T-helper 2 cell treated with Interferon-gamma antibody and Interleukin-4, amounts not matched to agents 5 μg/mL and 100 μg/mL, for 36 hours (primary cell): Measurements from ENCODE around the gene PHB1.
A peak's percentile ranks its signal among the peaks of the same experiment; 100 is the strongest.
"Not testable (repeated sequence)": the region's sequence is repeated elsewhere in the genome, so short reads cannot be mapped to it uniquely, and the experiment has no call there.

Experiments used
- DNase-seq: peaks from one replicate; pipeline ENCODE4 v3.0.0; 2021; ENCODE audit warnings: low spot score
- H3K27ac Mint-ChIP-seq: one replicate; pipeline ENCODE4 v1.8.0; 2021; ENCODE audit warnings: mild to moderate bottlenecking, mixed read lengths
- H3K27me3 Mint-ChIP-seq: one replicate; pipeline ENCODE4 v1.8.0; 2021; ENCODE audit warnings: low read depth, mixed read lengths
- H3K36me3 Mint-ChIP-seq: one replicate; pipeline ENCODE4 v1.8.0; 2021; ENCODE audit warnings: low read depth, mixed read lengths
- H3K4me1 Mint-ChIP-seq: one replicate; pipeline ENCODE4 v1.8.0; 2021; ENCODE audit warnings: low read depth, mixed read lengths
- H3K4me3 Mint-ChIP-seq: one replicate; pipeline ENCODE4 v1.8.0; 2022; ENCODE audit warnings: mild to moderate bottlenecking, moderate library complexity, mixed read lengths
- H3K9me3 Mint-ChIP-seq: one replicate; pipeline ENCODE4 v1.8.0; 2021; ENCODE audit warnings: mixed read lengths

Gene PHB1

DNA sequence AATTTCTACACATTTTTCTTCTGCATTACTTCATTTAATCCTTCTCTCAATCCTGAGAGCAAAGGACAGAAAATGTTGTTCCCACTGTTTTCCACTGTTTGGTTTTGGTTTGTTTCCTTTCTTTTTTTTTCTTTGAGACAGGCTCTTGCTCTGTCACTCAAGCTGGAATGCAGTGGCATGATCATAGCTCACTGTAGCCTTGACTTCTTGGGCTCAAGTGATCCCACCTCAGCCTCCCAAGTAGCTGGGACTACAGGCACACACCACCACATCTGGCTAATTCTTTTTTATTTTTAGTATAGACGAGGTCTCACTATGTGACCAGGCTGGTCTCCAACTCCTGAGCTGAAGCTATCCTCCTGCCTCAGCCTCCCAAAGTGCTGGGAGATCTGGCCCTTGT lies 45.6 kb downstream of the PHB1 start:
- Mint-ChIP-seq H3K27me3 (peaks cover 7% of the 10 kb centered on the region), H3K4me3 (no peak overlapping the region), H3K27ac (no peak overlapping the region), H3K36me3 (peaks cover 2% of the 10 kb centered on the region), H3K9me3 (no peaks in the 10 kb centered on the region), H3K4me1 (peaks cover 7% of the 10 kb centered on the region)
- DNase-seq: no peak

DNA sequence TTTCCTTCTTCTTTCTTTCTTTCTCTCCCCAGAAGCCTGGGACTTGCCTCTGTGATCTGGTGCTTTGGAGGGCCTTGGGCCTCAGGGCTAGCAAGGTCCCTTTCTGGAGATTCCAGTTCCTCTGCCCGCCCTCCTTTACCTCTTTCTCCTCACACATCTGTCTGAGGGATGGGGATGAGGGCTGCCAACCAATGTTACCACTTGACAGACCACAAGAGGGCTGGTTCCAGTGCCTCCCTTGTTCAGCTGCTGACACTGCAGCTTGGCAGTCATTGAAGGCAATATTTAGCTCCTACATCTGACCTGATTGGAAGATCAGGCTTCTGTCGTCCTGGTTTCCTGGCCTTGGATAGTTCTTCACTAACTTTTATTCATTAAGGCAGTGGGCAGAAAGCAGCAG lies 49.0 kb downstream of the PHB1 start:
- Mint-ChIP-seq H3K36me3 (peaks cover 4% of the 10 kb centered on the region), H3K27me3 (peaks cover 6% of the 10 kb centered on the region), H3K27ac (no peak overlapping the region), H3K4me1 (peaks cover 18% of the 10 kb centered on the region), H3K4me3 (no peak overlapping the region), H3K9me3 (no peaks in the 10 kb centered on the region)
- no peak for DNase-seq

DNA sequence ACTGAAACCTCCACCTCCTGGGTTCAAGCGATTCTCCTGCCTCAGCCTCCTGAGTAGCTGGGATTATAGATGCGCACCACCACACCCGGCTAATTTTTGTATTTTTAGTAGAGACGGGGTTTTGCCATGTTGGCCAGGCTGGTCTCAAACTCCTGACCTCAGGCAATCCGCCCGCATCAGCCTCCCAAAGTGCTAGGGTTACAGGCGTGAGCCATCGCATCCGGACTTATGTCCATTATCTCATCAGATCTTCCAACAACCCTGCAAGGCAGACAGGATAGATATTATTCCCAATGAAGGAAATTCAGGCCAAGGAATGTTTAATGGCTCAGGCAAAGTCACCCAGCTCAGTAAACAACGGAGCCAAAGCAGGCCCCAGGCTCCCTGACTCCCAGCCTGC lies 49.6 kb downstream of the PHB1 start:
- DNase-seq, H3K9me3 Mint-ChIP-seq, H3K27me3 Mint-ChIP-seq, H3K36me3 Mint-ChIP-seq, H3K4me3 Mint-ChIP-seq, H3K27ac Mint-ChIP-seq: not testable (repeated sequence)
- H3K4me1 Mint-ChIP-seq: peaks cover 23% of the 10 kb centered on the region

DNA sequence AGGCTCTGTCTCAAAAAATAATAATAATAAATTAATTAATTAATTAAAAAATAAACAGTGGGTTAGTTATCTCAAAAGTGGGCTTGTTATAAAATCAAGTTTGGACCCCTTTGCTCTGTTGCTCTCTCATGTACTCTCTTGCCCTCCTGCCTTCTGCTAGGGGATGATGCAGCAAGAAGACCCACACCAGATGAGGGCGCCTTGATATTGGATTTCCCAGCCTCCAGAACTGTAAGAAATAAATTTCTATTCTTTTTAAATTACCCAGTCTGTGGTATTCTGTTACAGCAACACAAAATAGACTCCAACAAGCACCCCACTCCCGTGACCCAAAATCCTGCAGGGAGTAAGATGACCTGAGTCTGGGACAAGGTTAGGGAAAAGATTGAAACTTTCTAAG lies 50.6 kb downstream of the PHB1 start:
- Mint-ChIP-seq H3K4me3 (no peak overlapping the region), H3K36me3 (peaks cover 5% of the 10 kb centered on the region), H3K27me3 (peaks cover 6% of the 10 kb centered on the region), H3K9me3 (no peaks in the 10 kb centered on the region), H3K27ac (no peak overlapping the region), H3K4me1 (peaks cover 32% of the 10 kb centered on the region)
- no peak for DNase-seq

DNA sequence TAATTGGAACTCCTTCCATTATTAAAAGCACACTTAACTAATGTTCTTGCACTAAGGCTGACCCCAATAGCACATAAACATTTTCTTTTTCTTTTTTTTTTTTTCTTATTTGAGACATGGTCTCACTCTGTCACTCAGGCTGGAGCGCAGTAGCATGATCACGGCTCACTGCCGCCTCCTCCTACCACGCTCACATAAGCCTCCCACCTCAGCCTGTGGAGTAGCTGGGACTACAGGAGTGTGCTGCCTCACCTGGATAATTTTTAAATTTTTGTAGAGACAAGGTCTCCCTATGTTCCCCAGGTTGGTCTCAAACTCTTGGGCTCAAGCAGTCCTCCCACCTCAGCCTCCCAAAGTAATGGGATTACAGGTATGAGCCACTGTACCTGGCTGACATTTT lies 51.4 kb downstream of the PHB1 start:
- H3K4me3 Mint-ChIP-seq: no peak overlapping the region

DNA sequence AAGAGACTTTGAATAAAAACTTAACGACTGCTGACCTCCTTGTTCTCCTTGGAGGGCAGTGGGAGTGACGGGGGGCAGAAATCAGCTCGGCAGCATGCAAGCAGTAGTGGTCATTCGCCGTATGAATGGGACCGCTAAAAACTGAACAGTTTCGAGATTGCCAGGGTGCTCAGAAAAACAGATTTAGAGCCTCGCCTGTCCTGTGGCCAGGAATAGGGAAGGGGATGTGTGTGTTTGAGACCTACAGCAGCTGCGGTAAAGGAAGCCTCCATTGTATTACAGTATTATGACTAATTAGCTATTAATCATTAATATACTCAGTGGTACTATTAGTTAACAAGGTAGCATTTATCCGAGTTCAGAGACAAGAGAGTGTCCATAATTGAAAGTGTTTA lies 52.0 kb downstream of the PHB1 start:
- peak overlapping the region; percentile 84 for H3K4me3 Mint-ChIP-seq
- H3K27me3 Mint-ChIP-seq: peaks cover 6% of the 10 kb centered on the region
- H3K27ac Mint-ChIP-seq: peak overlapping the region; percentile 56
- DNase-seq: no peak
- no peaks in the 10 kb centered on the region for H3K9me3 Mint-ChIP-seq
- H3K36me3 Mint-ChIP-seq: peaks cover 9% of the 10 kb centered on the region
- peaks cover 42% of the 10 kb centered on the region for H3K4me1 Mint-ChIP-seq

More for the DNA sequence above, 51.4 kb downstream of the PHB1 start:
- H3K27me3 Mint-ChIP-seq: peaks cover 6% of the 10 kb centered on the region
- H3K9me3 Mint-ChIP-seq: no peaks in the 10 kb centered on the region
- H3K4me1 Mint-ChIP-seq: peaks cover 40% of the 10 kb centered on the region
- no peak for DNase-seq
- no peak overlapping the region for H3K27ac Mint-ChIP-seq
- H3K36me3 Mint-ChIP-seq: peaks cover 5% of the 10 kb centered on the region

DNA sequence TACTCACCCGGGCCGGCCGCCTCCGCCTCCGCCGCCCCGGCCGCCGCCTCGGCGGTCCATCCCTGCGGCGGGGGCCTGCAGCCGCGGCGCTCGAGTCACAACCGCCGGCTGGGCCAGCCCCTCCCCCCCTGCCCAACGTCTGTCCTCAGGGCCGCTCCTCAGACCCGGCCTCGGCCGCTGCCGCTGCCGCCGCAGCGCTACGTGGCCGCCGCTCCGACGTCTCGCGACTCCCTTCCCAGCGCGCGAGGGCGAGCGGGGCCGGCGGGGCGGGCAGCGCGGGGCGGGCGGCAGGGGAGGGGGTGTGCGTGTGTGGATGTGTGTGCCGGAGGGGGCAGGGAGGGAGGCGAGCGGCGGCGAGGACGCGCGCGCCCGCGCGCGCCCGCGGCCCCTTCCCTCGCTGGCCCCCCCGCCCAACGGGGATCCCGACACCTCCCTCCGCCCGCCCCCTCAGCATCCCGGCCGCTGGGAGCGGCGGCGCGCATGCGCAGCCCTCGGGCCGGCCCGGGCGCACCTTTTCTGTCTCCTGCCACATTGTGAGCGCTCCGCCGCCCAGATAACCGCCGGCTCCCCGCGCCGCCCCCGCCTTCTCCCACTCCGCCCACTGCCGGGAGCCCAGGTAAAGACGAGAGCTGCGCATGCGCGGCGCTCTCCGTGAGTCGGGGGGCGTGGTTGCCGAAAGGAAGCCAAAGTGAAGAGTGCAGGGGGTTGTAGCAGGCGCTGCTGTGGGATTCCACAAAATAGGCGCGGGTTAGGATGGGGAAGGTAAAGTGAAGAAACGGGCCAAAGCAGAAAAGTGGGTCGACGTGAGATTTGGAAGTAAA lies 52.6 kb downstream of the PHB1 start, which contains the start of gene ZNF652:
Gene ZNF652, minus strand, starts transcription at position 349 of the 821 bp plus-strand sequence. CDS start 44,525 bp downstream, outside the sequence.
- peak; percentile 86 for DNase-seq
- peak within 1 kb of the TSS; percentile 95 for H3K4me3 Mint-ChIP-seq
- H3K27ac Mint-ChIP-seq: peak within 1 kb of the TSS; percentile 89
- peaks cover 9% of the 10 kb centered on the region for H3K36me3 Mint-ChIP-seq
- peaks cover 43% of the 10 kb centered on the region for H3K4me1 Mint-ChIP-seq
- no peaks in the 10 kb centered on the region for H3K9me3 Mint-ChIP-seq
- peaks cover 5% of the 10 kb centered on the region for H3K27me3 Mint-ChIP-seq

DNA sequence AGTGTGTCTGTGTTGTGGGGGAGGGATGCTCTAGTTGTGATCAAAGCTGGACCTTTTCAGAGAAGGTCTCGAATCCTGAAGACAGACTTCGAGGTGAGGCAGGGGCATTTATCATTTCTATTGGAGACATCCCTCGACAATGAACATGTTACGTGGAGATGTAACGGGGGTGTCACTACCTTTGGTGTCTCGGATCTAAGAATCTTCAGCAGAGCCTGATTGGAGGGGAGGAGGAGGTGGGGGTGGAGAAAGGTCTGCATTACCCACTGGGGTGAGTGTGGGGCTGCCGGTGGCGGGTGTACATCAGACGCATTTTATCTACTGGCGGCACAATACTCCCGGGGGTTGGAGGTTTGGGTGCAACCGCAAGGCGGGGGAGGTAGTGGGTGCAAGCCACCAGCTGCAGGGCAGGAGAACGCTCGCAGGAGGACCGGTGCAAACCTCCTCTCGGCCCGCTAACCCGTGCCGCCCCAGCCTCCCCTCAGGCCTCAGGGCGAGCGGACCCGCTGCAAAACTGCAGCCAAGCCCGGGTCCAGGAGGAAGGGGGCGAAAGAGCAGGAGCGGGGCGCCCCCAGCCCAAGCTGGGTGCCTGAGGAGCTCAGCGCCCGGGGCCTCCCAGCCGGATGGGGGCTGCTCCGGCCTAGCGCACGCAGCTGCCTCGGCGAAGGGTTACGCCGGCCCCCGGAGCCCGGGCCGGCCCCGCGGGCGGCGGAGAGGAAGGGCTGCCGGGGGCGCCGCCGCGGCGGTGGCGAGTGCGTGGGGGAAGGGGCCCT lies 53.4 kb downstream of the PHB1 start:
- Mint-ChIP-seq H3K9me3 (no peaks in the 10 kb centered on the region), H3K27ac (peak overlapping the region; percentile 89), H3K4me3 (peak overlapping the region; percentile 95), H3K4me1 (peaks cover 43% of the 10 kb centered on the region), H3K27me3 (peaks cover 8% of the 10 kb centered on the region), H3K36me3 (peaks cover 11% of the 10 kb centered on the region)
- DNase-seq: peak; percentile 73

DNA sequence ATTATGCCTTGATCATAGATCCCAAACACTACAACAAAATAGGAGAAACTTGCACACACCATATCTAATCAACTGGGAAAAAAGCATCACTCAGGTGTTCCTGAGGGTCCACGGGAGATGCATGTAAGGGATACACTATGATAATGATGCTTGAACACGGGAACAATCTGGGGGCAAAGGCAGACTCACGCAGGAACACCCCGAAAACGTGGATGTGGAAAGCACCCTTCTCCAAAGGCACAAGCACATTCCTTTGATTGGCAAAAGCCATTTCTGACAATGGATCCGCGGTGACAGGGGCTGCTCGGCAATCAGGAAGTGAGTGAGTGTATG lies 53.9 kb downstream of the PHB1 start:
- peak overlapping the region; percentile 89 for H3K27ac Mint-ChIP-seq
- H3K4me1 Mint-ChIP-seq: peaks cover 42% of the 10 kb centered on the region
- peaks cover 8% of the 10 kb centered on the region for H3K27me3 Mint-ChIP-seq
- no peak for DNase-seq
- peak overlapping the region; percentile 95 for H3K4me3 Mint-ChIP-seq
- no peaks in the 10 kb centered on the region for H3K9me3 Mint-ChIP-seq
- H3K36me3 Mint-ChIP-seq: peaks cover 11% of the 10 kb centered on the region

DNA sequence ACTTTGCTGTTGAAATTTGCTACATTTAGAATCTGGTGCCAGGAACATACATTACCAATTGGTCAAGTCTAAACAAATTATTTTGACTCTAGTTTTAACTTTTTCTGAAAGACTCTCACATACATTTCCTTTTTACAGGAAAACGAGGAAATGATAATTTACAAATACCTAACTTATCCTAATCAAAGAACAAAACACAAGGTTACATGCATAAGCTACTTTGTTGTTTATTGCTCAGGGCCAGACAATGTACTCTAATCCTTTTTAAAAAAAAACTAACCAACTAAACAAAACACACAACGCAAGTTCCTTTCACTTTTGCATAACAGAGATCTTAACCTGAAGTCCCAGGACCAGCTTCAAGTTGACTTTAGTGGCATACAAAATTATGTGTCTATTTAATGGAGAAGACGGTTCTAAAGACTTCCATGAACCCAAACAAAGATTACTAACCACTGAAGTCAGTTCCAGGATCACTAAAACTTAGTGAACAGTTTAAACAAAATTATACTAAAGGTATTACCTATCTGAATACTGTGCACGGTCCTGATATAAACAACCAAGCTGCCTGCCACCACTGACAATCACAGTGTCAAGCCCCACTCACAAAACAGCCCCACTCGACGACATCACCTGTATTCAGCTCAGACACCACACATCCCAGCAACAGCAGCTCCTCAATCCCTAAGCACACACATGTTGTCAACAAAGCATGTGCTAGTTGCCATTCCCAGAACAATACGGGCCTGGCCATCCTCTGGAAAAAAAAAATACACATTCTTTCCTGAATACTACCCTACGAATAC lies 54.5 kb downstream of the PHB1 start:
- Mint-ChIP-seq H3K27me3 (peaks cover 8% of the 10 kb centered on the region), H3K9me3 (no peaks in the 10 kb centered on the region), H3K27ac (peak overlapping the region; percentile 89), H3K4me3 (peak overlapping the region; percentile 95), H3K4me1 (peaks cover 39% of the 10 kb centered on the region), H3K36me3 (peaks cover 11% of the 10 kb centered on the region)
- DNase-seq: no peak

DNA sequence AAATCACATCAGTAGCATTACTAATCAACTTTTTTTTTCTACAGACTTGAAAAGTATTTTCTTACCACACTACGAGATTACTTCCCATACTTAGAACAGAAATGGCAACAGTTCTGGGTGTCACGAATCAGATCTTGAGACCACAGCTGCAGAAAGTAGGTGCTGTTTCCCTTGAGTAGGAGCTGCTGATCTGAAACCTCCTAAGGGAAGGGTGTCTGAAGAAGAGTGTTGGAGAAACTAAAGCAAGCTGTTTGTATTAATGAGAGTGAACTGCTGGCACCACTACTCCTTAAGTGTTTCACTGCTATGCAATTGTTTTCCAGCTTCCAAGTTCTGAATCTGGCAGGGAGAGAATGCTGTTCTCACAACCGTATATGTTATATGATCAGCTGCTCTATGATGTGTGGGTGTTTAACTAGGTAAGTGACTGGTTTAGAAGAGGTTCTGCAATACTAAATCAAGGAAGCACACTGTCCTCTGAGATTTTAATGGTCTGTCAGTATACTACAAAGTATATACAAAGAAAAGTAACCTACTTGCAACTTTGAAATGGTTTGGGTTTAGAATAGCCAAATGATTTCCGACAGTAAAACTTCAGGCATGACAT lies 55.9 kb downstream of the PHB1 start:
- peak overlapping the region; percentile 95 for H3K4me3 Mint-ChIP-seq
- no peak for DNase-seq
- H3K27me3 Mint-ChIP-seq: peaks cover 8% of the 10 kb centered on the region
- peak overlapping the region; percentile 37 for H3K27ac Mint-ChIP-seq
- no peaks in the 10 kb centered on the region for H3K9me3 Mint-ChIP-seq
- H3K36me3 Mint-ChIP-seq: peaks cover 11% of the 10 kb centered on the region
- peaks cover 39% of the 10 kb centered on the region for H3K4me1 Mint-ChIP-seq

DNA sequence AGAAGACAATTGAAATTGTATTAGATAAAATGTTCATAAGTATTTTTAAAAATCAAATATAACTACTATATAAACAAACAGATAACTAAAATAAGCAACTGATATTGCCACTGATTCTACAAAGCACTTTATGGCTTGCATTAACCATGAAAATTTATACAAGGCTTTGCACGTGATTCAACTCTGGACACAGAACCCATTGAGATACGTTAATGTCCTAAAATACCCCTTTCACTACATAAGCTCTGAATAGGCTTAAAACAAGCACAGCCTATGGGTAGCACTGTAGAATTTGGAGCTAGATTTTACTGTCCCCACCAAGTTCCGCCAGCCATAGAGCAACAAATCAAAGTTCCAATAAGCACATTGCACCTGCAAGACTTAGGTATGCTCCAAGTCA lies 57.2 kb downstream of the PHB1 start:
- DNase-seq: no peak
- H3K27ac Mint-ChIP-seq: no peak overlapping the region
- no peaks in the 10 kb centered on the region for H3K9me3 Mint-ChIP-seq
- peaks cover 11% of the 10 kb centered on the region for H3K36me3 Mint-ChIP-seq
- H3K27me3 Mint-ChIP-seq: peaks cover 14% of the 10 kb centered on the region
- H3K4me1 Mint-ChIP-seq: peaks cover 39% of the 10 kb centered on the region
- peak overlapping the region; percentile 13 for H3K4me3 Mint-ChIP-seq

DNA sequence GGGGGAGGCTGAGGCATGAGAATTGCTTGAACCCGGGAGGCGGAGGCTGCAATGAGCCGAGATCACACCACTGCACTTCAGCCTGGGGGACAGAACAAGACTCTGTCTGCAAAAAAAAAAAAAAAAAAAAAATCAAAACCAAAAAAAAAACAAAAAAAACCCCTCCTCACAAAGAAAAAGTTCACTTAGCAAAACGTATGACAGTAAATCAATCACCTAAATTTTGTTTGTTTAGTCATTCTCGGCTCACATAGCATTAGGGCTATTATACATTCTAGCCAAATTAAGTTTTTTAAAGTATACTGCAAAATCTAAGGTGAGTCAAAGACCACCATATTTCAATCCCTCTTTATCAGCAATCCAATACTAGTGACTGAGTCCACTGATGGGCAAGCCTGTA lies 58.4 kb downstream of the PHB1 start:
- Mint-ChIP-seq H3K36me3 (peaks cover 11% of the 10 kb centered on the region), H3K4me3 (no peak overlapping the region), H3K9me3 (no peaks in the 10 kb centered on the region), H3K4me1 (peaks cover 36% of the 10 kb centered on the region), H3K27me3 (peaks cover 13% of the 10 kb centered on the region), H3K27ac (no peak overlapping the region)
- no peak for DNase-seq
